Endothelial cell (in vitro differentiated cells): Measurements from ENCODE around the gene IFT43. TPM values are rescaled to one million over a fixed set of nuclear protein-coding genes. Genes with fewer than 3 reads are reported as not detected.
A peak's percentile ranks its signal among the peaks of the same experiment; 100 is the strongest.

Experiments used
- DNase-seq: peaks from one replicate; pipeline ENCODE4 v3.0.0; 2021; ENCODE audit warnings: low spot score
- H3K27ac Mint-ChIP-seq: one replicate; pipeline ENCODE4 v1.8.0; 2021; ENCODE audit warnings: mixed read lengths, inconsistent platforms; ENCODE audit not compliant: unreplicated experiment
- H3K27me3 Mint-ChIP-seq: one replicate; pipeline ENCODE4 v1.8.0; 2021; ENCODE audit warnings: mild to moderate bottlenecking, moderate library complexity, mixed read lengths, inconsistent platforms; ENCODE audit not compliant: unreplicated experiment
- H3K36me3 Mint-ChIP-seq: one replicate; pipeline ENCODE4 v1.8.0; 2021; ENCODE audit warnings: mild to moderate bottlenecking, low read depth, mixed read lengths, inconsistent platforms; ENCODE audit not compliant: unreplicated experiment
- H3K4me1 Mint-ChIP-seq: one replicate; pipeline ENCODE4 v1.8.0; 2021; ENCODE audit warnings: mild to moderate bottlenecking, mixed read lengths, inconsistent platforms; ENCODE audit not compliant: unreplicated experiment
- H3K4me3 Mint-ChIP-seq: one replicate; pipeline ENCODE4 v1.8.0; 2021; ENCODE audit warnings: mild to moderate bottlenecking, mixed read lengths, inconsistent platforms; ENCODE audit not compliant: unreplicated experiment
- H3K9me3 Mint-ChIP-seq: one replicate; pipeline ENCODE4 v1.8.0; 2021; ENCODE audit warnings: mixed read lengths, inconsistent platforms; ENCODE audit not compliant: unreplicated experiment
- total RNA-seq: library from RNA; stranded (reverse); fragmentation: NEBNext Ultra II Directional; extraction: Animal tissue kit (Norgen Biotek cat#: 25700); gene quantifications from one replicate; pipeline ENCODE4 v1.2.1, GENCODE V29; 2021; ENCODE audit not compliant: unreplicated experiment
- TF ChIP-seq, protein P1 (sequence below): fragments of 200-600 bp; sonication (generic); IDR thresholded peaks from one replicate; pipeline ENCODE4 v1.5.0; 2021; ENCODE audit warnings: antibody characterized with exemption; ENCODE audit not compliant: unreplicated experiment

IFT43 gene
- total RNA-seq, 1 donor from 2014 or later = 22.8 TPM

DNA sequence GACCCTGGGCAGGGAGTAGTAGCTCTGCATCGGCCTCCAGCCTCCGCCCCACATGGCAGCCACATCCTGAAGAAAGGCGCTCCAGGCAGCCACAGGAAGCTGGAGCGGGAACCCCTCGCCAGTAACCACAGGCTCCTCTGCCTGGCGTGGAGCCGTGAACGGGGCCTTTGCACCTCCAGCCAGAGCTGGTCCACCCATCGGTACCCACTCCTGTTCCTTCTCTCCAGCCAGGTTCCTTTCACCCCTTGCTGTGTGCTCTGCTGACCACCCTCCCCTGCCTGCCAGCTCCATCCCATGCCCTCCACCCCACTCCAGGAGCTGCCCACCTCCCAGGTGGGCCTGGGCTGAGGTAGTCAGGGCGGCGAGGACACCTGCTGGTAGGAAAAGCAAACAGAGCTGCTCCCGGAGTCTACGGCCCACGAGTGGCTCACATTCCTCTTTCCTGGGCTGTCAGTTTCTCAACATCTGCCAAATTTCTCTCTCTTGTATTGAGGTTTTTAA lies 6.4 kb upstream of the IFT43 start:
- Mint-ChIP-seq H3K4me1 (peaks cover 18% of the 10 kb centered on the region), H3K36me3 (no peaks in the 10 kb centered on the region), H3K27ac (no peak overlapping the region), H3K4me3 (no peak overlapping the region), H3K27me3 (peaks cover 9% of the 10 kb centered on the region), H3K9me3 (no peaks in the 10 kb centered on the region)
- TF ChIP-seq, protein P1, sequence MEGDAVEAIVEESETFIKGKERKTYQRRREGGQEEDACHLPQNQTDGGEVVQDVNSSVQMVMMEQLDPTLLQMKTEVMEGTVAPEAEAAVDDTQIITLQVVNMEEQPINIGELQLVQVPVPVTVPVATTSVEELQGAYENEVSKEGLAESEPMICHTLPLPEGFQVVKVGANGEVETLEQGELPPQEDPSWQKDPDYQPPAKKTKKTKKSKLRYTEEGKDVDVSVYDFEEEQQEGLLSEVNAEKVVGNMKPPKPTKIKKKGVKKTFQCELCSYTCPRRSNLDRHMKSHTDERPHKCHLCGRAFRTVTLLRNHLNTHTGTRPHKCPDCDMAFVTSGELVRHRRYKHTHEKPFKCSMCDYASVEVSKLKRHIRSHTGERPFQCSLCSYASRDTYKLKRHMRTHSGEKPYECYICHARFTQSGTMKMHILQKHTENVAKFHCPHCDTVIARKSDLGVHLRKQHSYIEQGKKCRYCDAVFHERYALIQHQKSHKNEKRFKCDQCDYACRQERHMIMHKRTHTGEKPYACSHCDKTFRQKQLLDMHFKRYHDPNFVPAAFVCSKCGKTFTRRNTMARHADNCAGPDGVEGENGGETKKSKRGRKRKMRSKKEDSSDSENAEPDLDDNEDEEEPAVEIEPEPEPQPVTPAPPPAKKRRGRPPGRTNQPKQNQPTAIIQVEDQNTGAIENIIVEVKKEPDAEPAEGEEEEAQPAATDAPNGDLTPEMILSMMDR = peak; percentile 53
- DNase-seq = peak; percentile 53

DNA sequence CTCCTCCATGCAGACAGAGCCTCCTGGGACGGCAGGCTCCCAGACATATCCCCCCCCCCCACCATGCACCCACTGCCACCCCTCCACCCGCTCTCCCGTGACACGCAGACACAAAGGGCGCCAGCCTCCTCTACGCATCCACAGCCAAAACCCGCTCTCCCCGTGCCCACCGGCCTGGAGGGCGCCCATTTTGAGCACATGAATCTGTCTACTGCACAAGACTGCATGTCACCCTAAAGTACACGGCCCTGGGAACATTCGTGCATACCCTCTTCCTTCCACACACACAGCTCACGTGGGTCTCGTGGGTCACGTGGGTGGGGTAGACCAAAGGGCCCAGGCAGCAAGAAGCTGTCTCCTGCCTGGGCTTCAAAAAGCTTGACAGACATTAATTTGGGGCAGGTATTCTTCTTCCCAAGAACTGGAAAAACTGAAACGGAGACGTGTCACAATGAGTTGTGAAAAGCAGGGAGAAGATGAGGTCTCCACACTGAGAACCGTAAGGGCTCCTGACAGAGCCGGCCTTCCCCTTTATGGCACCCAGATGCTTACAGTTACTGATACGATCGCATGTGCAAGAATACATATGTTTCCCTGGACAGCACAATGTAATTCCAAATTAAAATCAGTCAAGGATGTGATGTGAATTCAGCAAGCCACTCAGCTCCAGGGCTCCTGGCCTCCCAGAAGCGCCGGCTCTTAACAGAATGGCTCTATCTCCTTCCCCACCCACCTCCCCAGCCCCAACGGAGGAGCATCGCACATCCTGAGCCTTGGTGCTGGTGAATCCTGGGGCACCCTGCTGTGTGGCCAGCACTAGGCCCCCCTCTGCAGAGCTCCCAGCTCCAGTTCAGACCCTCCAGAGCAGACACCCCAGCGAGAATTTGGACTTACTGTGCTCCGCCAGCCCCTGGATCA lies 5.7 kb upstream of the IFT43 start:
- DNase-seq = no peak
- Mint-ChIP-seq H3K36me3 (no peaks in the 10 kb centered on the region), H3K9me3 (no peaks in the 10 kb centered on the region), H3K4me3 (no peak overlapping the region), H3K27ac (no peak overlapping the region), H3K4me1 (peaks cover 18% of the 10 kb centered on the region), H3K27me3 (peaks cover 11% of the 10 kb centered on the region)
- TF ChIP-seq, protein P1 = no peak

DNA sequence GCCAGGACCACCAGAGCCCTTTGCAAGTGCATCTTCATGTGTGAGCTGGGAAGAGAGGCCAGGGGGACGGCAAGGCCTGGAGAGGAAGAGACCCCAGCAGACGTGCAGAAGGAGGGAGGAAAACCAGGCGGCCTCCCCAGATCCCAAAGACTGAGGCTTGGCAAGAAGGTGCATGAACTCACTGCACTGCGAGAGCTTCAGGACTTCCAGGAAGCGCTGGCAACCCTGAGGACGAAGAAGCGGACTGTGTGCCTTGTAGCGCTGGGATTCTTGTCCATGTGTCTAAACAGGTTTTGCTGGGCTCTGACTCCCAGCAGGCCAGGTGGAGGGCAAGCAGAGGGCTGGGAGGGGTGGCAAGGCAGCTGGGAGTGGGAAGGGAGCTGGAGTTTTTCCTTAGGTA lies 4.7 kb upstream of the IFT43 start:
- no peaks in the 10 kb centered on the region for H3K9me3 Mint-ChIP-seq
- peaks cover 21% of the 10 kb centered on the region for H3K4me1 Mint-ChIP-seq
- peak overlapping the region; percentile 92 for H3K4me3 Mint-ChIP-seq
- H3K27me3 Mint-ChIP-seq = peaks cover 11% of the 10 kb centered on the region
- no peak overlapping the region for H3K27ac Mint-ChIP-seq
- no peaks in the 10 kb centered on the region for H3K36me3 Mint-ChIP-seq
- TF ChIP-seq, protein P1 = no peak
- DNase-seq = no peak

DNA sequence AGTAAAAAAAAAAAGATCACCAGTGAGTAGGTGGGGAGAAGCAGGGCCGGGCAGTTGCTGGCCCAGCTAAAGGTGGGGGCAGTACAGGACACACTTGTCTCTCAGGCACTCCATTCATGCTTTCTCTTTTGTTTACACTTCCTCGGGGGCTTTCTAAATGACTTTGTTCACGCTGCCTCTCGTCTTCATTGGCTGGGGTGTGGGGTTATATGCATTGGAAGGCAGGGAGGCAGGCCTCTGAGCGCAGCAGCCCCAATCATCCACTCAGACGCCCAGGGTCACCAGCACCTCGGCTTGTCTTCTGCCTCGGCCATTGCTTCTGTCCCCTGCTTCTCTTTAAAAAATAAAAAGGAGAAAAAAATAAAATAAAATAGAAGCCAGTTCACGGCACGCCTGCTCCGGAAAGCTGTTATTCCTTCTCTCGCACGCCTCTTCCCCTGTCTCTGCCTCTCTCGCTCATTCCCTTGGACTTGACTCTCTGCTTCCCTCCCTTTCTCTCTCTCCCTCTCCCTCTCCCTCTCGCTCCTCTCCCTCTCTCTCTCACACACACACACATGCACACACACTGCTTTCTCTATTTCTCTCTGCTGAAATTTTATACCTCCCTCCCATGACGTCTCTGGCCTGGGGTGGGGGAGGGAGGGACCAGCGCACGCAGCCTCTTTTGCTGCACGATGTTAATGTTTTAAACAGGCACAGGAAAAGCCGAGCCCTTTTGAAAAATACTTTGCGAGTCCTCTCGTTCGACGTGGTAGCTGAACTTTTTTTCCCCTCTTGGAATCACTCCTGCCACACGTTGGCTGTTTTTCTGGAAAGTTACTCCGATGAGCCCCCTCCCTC lies 3.9 kb upstream of the IFT43 start, which contains the start of gene TGFB3:
TSS of gene TGFB3 (minus strand) at position 570 of the 840 bp plus-strand sequence. CDS start 1,102 bp downstream, outside the sequence.
- H3K27ac Mint-ChIP-seq = no peak within 1 kb of the TSS
- H3K36me3 Mint-ChIP-seq = no peaks in the 10 kb centered on the region

More for the DNA sequence above, 3.9 kb upstream of the IFT43 start, which contains the start of gene TGFB3:
- peak within 1 kb of the TSS; percentile 92 for H3K4me3 Mint-ChIP-seq
- no peak for DNase-seq
- TF ChIP-seq, protein P1 = no peak
- peaks cover 24% of the 10 kb centered on the region for H3K4me1 Mint-ChIP-seq
- H3K9me3 Mint-ChIP-seq = no peaks in the 10 kb centered on the region
- peaks cover 11% of the 10 kb centered on the region for H3K27me3 Mint-ChIP-seq
